Osteoblast (primary cell): Measurements from ENCODE around the gene INAVA. TPM values are rescaled to one million over a fixed set of nuclear protein-coding genes. Genes with fewer than 3 reads are reported as not detected.

Experiments
- DNase-seq: peaks from one replicate; pipeline ENCODE4 v3.0.0; 2011; ENCODE audit warnings: low spot score, mixed read lengths; ENCODE audit not compliant: insufficient read length; ENCODE audit errors: missing footprints
- H2AFZ ChIP-seq: 2 replicates; pipeline ENCODE4 v1.6.0; 2011; ENCODE audit warnings: mild to moderate bottlenecking, low read length
- H3K27ac ChIP-seq: 2 replicates; pipeline ENCODE4 v1.5.1; 2011; ENCODE audit warnings: mild to moderate bottlenecking, low read depth, low read length, moderate library complexity
- H3K27me3 ChIP-seq: 2 replicates; pipeline ENCODE4 v1.6.0; 2012; ENCODE audit warnings: mild to moderate bottlenecking, control low read depth, inconsistent platforms, low read length, moderate library complexity; ENCODE audit not compliant: insufficient read depth
- H3K36me3 ChIP-seq: 2 replicates; pipeline ENCODE4 v1.5.1; 2011; ENCODE audit warnings: mild to moderate bottlenecking, low read length, control low read depth, moderate library complexity; ENCODE audit not compliant: insufficient read depth
- H3K4me1 ChIP-seq: 2 replicates; pipeline ENCODE4 v1.5.1; 2011; ENCODE audit warnings: mild to moderate bottlenecking, low read length, control low read depth, moderate library complexity; ENCODE audit not compliant: insufficient read depth
- H3K4me2 ChIP-seq: 2 replicates; pipeline ENCODE4 v1.6.0; 2011; ENCODE audit warnings: mild to moderate bottlenecking, low read length; ENCODE audit not compliant: insufficient read depth
- H3K4me3 ChIP-seq: fragments of 200-600 bp; sonication (generic); 3 replicates; pipeline ENCODE4 v1.5.1; 2012; ENCODE audit warnings: mild to moderate bottlenecking, low read length, inconsistent platforms; ENCODE audit not compliant: insufficient read depth
- H3K79me2 ChIP-seq: 2 replicates; pipeline ENCODE4 v1.6.0; 2012; ENCODE audit warnings: mild to moderate bottlenecking, low read length, control low read depth, inconsistent platforms; ENCODE audit not compliant: insufficient read depth
- H3K9me3 ChIP-seq: 2 replicates; pipeline ENCODE4 v1.5.1; 2011; ENCODE audit warnings: low read depth, low read length, control low read depth
- H4K20me1 ChIP-seq: 2 replicates; pipeline ENCODE4 v1.6.0; 2012; ENCODE audit warnings: mild to moderate bottlenecking, low read length, control low read depth; ENCODE audit not compliant: insufficient read depth
- CTCF ChIP-seq: IDR thresholded peaks from 2 replicates; pipeline ENCODE4 v1.5.1; 2011; ENCODE audit warnings: mild to moderate bottlenecking, low read depth, low read length, moderate library complexity; ENCODE audit errors: extremely low read depth
- total RNA-seq: library from RNA; depleted of rRNA; stranded (reverse); fragments of >200 nt; gene quantifications from 2 replicates; pipeline ENCODE4 v1.2.3, GENCODE V29; 2012

INAVA gene
- total RNA-seq, 1 donor, result 0.36 TPM

- DNase-seq, result no peak
- H3K79me2 ChIP-seq, result peaks cover 7% of the 10 kb centered on the region
- H4K20me1 ChIP-seq, result no peaks in the 10 kb centered on the region
- no peaks in the 10 kb centered on the region for H3K9me3 ChIP-seq
- no peak overlapping the region for H2AFZ ChIP-seq
- H3K27me3 ChIP-seq, result no peaks in the 10 kb centered on the region
- H3K36me3 ChIP-seq, result peaks cover 78% of the 10 kb centered on the region
- H3K4me3 ChIP-seq, result no peak overlapping the region
- no peak for TF ChIP-seq CTCF
- H3K4me1 ChIP-seq, result no peaks in the 10 kb centered on the region
- no peak overlapping the region for H3K27ac ChIP-seq
- H3K4me2 ChIP-seq, result no peak overlapping the region
Observed at GRCh38 chr1:200850554-200850953, 44.1 kb upstream of the INAVA start.

GRCh38 chr1:200856716-200857357, 37.9 kb upstream of the INAVA start:
- Histone ChIP-seq H2AFZ (no peak overlapping the region), H3K36me3 (peaks cover 58% of the 10 kb centered on the region), H3K4me3 (no peak overlapping the region), H3K27me3 (no peaks in the 10 kb centered on the region), H3K4me2 (no peak overlapping the region), H3K79me2 (no peaks in the 10 kb centered on the region), H3K4me1 (peaks cover 4% of the 10 kb centered on the region), H4K20me1 (no peaks in the 10 kb centered on the region), H3K27ac (no peak overlapping the region), H3K9me3 (no peaks in the 10 kb centered on the region)
- DNase-seq, result no peak
- TF ChIP-seq CTCF, result no peak

GRCh38 chr1:200857804-200858203, 36.9 kb upstream of the INAVA start:
- H3K79me2 ChIP-seq, result no peaks in the 10 kb centered on the region
- H2AFZ ChIP-seq, result no peak overlapping the region
- TF ChIP-seq CTCF, result no peak
- H3K9me3 ChIP-seq, result no peaks in the 10 kb centered on the region
- no peaks in the 10 kb centered on the region for H3K27me3 ChIP-seq
- H3K36me3 ChIP-seq, result peaks cover 58% of the 10 kb centered on the region
- no peak for DNase-seq
- H3K4me2 ChIP-seq, result no peak overlapping the region
- H3K4me3 ChIP-seq, result no peak overlapping the region
- H4K20me1 ChIP-seq, result no peaks in the 10 kb centered on the region
- H3K27ac ChIP-seq, result no peak overlapping the region
- H3K4me1 ChIP-seq, result peaks cover 4% of the 10 kb centered on the region

- no peak for TF ChIP-seq CTCF
- no peak for DNase-seq
- Histone ChIP-seq H3K4me2 (no peak overlapping the region), H3K79me2 (no peaks in the 10 kb centered on the region), H4K20me1 (no peaks in the 10 kb centered on the region), H3K9me3 (no peaks in the 10 kb centered on the region), H2AFZ (no peak overlapping the region), H3K36me3 (peaks cover 28% of the 10 kb centered on the region), H3K27me3 (peaks cover 1% of the 10 kb centered on the region), H3K4me3 (no peak overlapping the region), H3K27ac (no peak overlapping the region), H3K4me1 (peaks cover 7% of the 10 kb centered on the region)
Observed at GRCh38 chr1:200861937-200862647, 32.6 kb upstream of the INAVA start.
